GM23248 (cell line): ENCODE measurements around the gene GGTA1. TPM values are rescaled to one million over a fixed set of nuclear protein-coding genes. Genes with fewer than 3 reads are reported as not detected.
"Not testable (repeated sequence)": the region's sequence is repeated elsewhere in the genome, so short reads cannot be mapped to it uniquely, and the experiment has no call there.

Experiments used
- DNase-seq: peaks from one replicate; pipeline ENCODE4 v3.0.0-alpha.2; 2015
- H2AFZ ChIP-seq: fragments of 200-600 bp; sonication (generic); 2 replicates; pipeline ENCODE4 v1.6.1; 2016; ENCODE audit warnings: antibody characterized with exemption
- H3F3A ChIP-seq: fragments of 200-600 bp; sonication (generic); 2 replicates; pipeline ENCODE4 v1.6.1; 2016; ENCODE audit warnings: mild to moderate bottlenecking, antibody characterized with exemption, mixed run types; ENCODE audit not compliant: insufficient read depth
- H3K27ac ChIP-seq: fragments of 200-600 bp; sonication (generic); 2 replicates; pipeline ENCODE4 v1.5.1; 2016; ENCODE audit warnings: mild to moderate bottlenecking
- H3K27me3 ChIP-seq: fragments of 200-600 bp; sonication (generic); replicated peaks from 2 replicates; pipeline ENCODE4 v1.6.1; 2016; ENCODE audit warnings: mild to moderate bottlenecking; ENCODE audit not compliant: insufficient read depth
- H3K36me3 ChIP-seq: fragments of 200-600 bp; sonication (generic); 2 replicates; pipeline ENCODE4 v1.6.1; 2016; ENCODE audit warnings: low read depth, mild to moderate bottlenecking
- H3K4me1 ChIP-seq: fragments of 200-600 bp; sonication (generic); 2 replicates; pipeline ENCODE4 v1.6.1; 2016; ENCODE audit warnings: mild to moderate bottlenecking; ENCODE audit not compliant: insufficient read depth
- H3K4me2 ChIP-seq: fragments of 200-600 bp; sonication (generic); one replicate; pipeline ENCODE4 v1.6.1; 2016; ENCODE audit warnings: mild to moderate bottlenecking; ENCODE audit not compliant: unreplicated experiment
- H3K4me3 ChIP-seq: fragments of 200-600 bp; sonication (generic); 2 replicates; pipeline ENCODE4 v1.5.1; 2016; ENCODE audit warnings: mild to moderate bottlenecking
- H3K79me2 ChIP-seq: fragments of 200-600 bp; sonication (generic); 2 replicates; pipeline ENCODE4 v1.6.1; 2016; ENCODE audit warnings: mild to moderate bottlenecking; ENCODE audit not compliant: insufficient read depth
- H3K9ac ChIP-seq: fragments of 200-600 bp; sonication (generic); 2 replicates; pipeline ENCODE4 v1.6.1; 2016; ENCODE audit warnings: mild to moderate bottlenecking
- H3K9me2 ChIP-seq: fragments of 200-600 bp; sonication (generic); 2 replicates; pipeline ENCODE4 v1.6.1; 2016; ENCODE audit warnings: mixed run types, mild to moderate bottlenecking, moderate library complexity; ENCODE audit not compliant: insufficient read depth
- H3K9me3 ChIP-seq: fragments of 200-600 bp; sonication (generic); one replicate; pipeline ENCODE4 v1.6.1; 2017; ENCODE audit warnings: low read depth
- H4K20me1 ChIP-seq: fragments of 200-600 bp; sonication (generic); 2 replicates; pipeline ENCODE4 v1.6.0; 2016; ENCODE audit not compliant: insufficient read depth
- EZH2 ChIP-seq: fragments of 200-600 bp; sonication (generic); IDR thresholded peaks from 2 replicates; pipeline ENCODE4 v1.6.1; 2018; ENCODE audit warnings: antibody characterized with exemption, mild to moderate bottlenecking; ENCODE audit not compliant: insufficient read depth, poor library complexity, severe bottlenecking
- EZH2phosphoT487 ChIP-seq: fragments of 200-600 bp; sonication (generic); IDR thresholded peaks from 2 replicates; pipeline ENCODE4 v1.6.1; 2018; ENCODE audit warnings: antibody characterized with exemption, moderate library complexity, mild to moderate bottlenecking, low read depth; ENCODE audit not compliant: insufficient read depth
- WGBS, 2 experiments: methylation state at CpG; one replicate each; pipeline ENCODE4 v1.1.6; 2015 to 2017; ENCODE audit warnings: low lambda C conversion rate in 2 of 2, low coverage in 1 of 2; ENCODE audit errors: missing lambda C conversion rate in 2 of 2; 5-methylcytosine and 5-hydroxymethylcytosine counted together
- in situ Hi-C: fragments of 300-500 bp; cut with MboI; formaldehyde crosslinking; loops from 2 replicates; pipeline ENCODE4 v1.15.0; 2020
- polyA plus RNA-seq: library from polyadenylated mRNA; unstranded; fragments of >200 nt; fragmentation: Nextera tagmentation; extraction: Ambion mirVana; gene quantifications from 2 replicates; pipeline ENCODE4 v1.2.1, GENCODE V29; 2016
- total RNA-seq: library from RNA; depleted of rRNA; stranded (reverse); fragments of >200 nt; shearing (Covaris generic); gene quantifications from 2 replicates; pipeline ENCODE4 v1.2.3, GENCODE V29; 2014

Gene GGTA1
- total and polyA plus RNA-seq, 2 experiments from 2014 or later, result not detected

DNA sequence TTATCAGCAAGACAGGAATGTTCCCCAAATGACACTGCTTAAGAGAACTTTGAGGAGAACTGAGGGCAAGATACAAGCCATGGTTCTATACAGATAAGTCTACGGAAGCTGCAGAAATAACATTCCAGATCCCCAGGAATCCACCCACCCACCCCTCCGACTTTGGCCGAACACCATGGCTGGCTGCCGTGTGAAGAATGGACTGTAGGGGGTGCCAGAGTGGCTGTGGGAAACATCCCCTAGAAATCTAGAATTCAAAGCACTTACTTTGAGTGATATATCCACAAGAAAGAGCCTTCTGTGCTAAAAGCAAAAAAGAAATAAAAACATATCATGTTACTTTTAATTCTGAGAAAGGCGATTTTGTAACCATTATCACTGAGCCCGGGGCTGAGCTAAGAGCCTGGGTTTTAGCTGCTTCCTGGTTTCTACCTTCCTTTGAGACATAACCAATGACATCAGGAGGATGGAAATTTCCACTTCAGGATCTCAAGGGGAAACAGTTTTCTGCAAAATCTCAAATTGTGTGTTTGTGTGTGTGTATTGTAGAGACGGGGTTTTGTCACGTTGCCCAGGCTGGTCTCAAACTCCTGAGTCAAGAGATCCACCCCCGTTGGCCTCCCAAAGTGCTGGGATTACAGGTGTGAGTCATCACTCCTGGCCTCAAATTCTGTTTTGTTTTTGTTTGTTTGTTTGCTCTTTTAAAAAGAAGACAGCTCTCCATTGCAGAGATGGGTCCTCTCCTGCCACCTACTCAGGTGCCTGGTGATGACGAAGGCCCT lies 36.4 kb downstream of the GGTA1 start:
- H3K9me3 ChIP-seq, result no peaks in the 10 kb centered on the region
- H3F3A ChIP-seq, result 0 out of 2 replicates have a peak, but pooled peaks cover 4% of the 10 kb centered on the region
- H2AFZ ChIP-seq, result no peak overlapping the region
- no peak overlapping the region for H3K9ac ChIP-seq
- peaks cover 34% of the 10 kb centered on the region for H3K27me3 ChIP-seq
- no peaks in the 10 kb centered on the region for H3K9me2 ChIP-seq
- in situ Hi-C loops, result no loop called here
- H3K4me3 ChIP-seq, result no peak overlapping the region
- H3K36me3 ChIP-seq, result no peaks in the 10 kb centered on the region
- H3K4me2 ChIP-seq, result no peak overlapping the region
- H3K4me1 ChIP-seq, result no peaks in the 10 kb centered on the region
- 73% methylated on average over 10 of the region's 10 CpGs for WGBS, 2 experiments
- no peaks in the 10 kb centered on the region for H3K79me2 ChIP-seq
- H4K20me1 ChIP-seq, result no peaks in the 10 kb centered on the region
- DNase-seq, result peak; percentile 35
- TF ChIP-seq EZH2phosphoT487, result no peak
- no peak for TF ChIP-seq EZH2
- H3K27ac ChIP-seq, result no peak overlapping the region

DNA sequence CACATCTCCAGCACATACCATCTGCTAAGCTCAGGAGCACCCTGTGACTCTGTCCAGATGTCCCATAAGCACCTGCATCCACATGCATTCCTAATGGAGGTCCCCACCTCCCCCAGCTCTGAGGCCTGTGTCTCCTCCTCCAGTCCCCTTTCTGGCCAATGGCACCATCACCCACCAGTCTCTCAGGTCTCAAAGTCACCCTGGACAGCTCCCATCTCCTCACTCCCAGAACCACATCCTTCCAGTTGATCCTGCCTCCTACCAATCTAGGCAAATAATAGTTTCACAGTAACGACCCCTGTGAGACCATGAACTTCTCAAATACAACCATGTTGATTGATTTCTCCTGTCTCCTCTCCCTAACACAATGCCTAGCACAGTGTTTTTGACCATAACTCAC lies 40.1 kb downstream of the GGTA1 start:
- Histone ChIP-seq H4K20me1 (no peaks in the 10 kb centered on the region), H3K9me3 (no peaks in the 10 kb centered on the region), H3K36me3 (no peaks in the 10 kb centered on the region), H3K4me1 (no peaks in the 10 kb centered on the region), H3K4me2 (no peak overlapping the region), H3K9ac (no peak overlapping the region), H2AFZ (no peak overlapping the region), H3F3A (no peaks in the 10 kb centered on the region), H3K4me3 (no peak overlapping the region), H3K9me2 (no peaks in the 10 kb centered on the region), H3K79me2 (no peaks in the 10 kb centered on the region), H3K27me3 (peaks cover 47% of the 10 kb centered on the region), H3K27ac (no peak overlapping the region)
- peak; percentile 9 for DNase-seq
- TF ChIP-seq EZH2 (no peak), EZH2phosphoT487 (no peak)
- WGBS, 2 experiments, result 0% methylated on average over 1 of the region's 1 CpG
- in situ Hi-C loops, result no loop called here

DNA sequence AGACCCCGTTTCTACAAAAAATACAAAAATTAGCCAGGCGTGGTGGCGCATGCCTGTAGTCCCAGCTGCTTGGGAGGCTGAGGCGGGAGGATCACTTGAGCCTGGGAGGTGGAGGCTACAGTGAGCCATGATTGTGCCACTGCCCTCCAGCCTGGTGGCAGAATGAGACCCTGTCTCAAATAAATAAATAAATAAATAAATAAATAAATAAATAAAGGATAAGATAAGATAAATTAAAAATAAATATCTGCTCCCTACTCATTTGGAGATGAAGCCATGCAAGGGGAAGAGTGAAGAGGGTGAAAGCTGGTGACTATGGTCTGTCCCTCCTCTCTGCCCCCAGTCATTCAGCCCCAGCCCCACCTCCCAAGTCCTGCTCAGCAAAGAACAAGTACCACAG lies 41.2 kb downstream of the GGTA1 start:
- DNase-seq, H3K9ac ChIP-seq, H3K4me3 ChIP-seq, H3K4me2 ChIP-seq, H3K27ac ChIP-seq, H3F3A ChIP-seq, H3K9me3 ChIP-seq, H3K9me2 ChIP-seq, H3K36me3 ChIP-seq, H2AFZ ChIP-seq, H3K4me1 ChIP-seq, H3K79me2 ChIP-seq, in situ Hi-C loops, H4K20me1 ChIP-seq: not testable (repeated sequence)
- WGBS, 2 experiments, result 69 to 74% methylated on average over 4 of the region's 4 CpGs
- peaks cover 41% of the 10 kb centered on the region for H3K27me3 ChIP-seq

DNA sequence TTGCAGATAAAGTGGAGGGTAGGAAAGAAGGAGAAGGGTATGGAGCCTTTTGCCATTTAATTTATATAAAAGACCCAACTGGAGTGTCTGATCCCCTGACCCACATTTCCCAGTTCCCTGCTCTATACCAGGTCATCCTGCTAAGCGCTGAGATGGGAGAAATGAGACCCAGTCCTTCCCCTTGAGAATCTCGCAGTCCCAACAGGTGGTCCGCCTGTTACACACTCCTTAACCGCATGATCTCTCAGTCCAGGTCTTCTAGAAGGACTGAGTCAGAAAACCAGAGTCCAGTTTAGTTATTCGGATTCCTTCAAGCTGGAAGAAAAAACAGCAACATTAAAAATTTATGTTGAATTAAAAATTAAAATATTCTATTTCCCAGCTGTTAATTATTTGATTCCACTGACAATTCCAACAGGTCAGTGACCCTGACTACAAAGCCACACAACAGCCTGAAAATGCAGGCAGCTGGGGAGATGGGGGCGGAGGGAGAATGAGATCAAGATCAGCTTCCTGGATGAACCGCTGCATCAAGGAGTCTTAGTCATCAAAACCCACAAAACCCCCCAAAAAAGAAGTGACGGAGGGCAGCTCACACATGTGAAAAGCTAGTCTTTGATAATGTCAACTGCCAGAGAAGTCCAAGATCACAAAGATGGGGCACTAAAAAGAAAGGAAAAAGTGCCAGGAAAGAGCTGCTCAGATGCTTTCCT lies 44.0 kb downstream of the GGTA1 start:
- Histone ChIP-seq H3K9ac (no peak overlapping the region), H3K9me3 (no peaks in the 10 kb centered on the region), H2AFZ (no peak overlapping the region), H3K4me1 (no peaks in the 10 kb centered on the region), H3K27me3 (peaks cover 57% of the 10 kb centered on the region), H4K20me1 (no peaks in the 10 kb centered on the region), H3K9me2 (no peaks in the 10 kb centered on the region), H3K4me3 (no peak overlapping the region), H3K36me3 (no peaks in the 10 kb centered on the region), H3K27ac (no peak overlapping the region), H3K4me2 (no peak overlapping the region), H3F3A (no peaks in the 10 kb centered on the region), H3K79me2 (no peaks in the 10 kb centered on the region)
- DNase-seq, result no peak
- in situ Hi-C loops, result no loop called here
- 70 to 77% methylated on average over 7 to 8 of the region's 8 CpGs for WGBS, 2 experiments
- TF ChIP-seq EZH2 (no peak), EZH2phosphoT487 (no peak)
